ENCODE measurements around the gene PLXND1. TPM values are rescaled to one million over a fixed set of nuclear protein-coding genes. Genes with fewer than 3 reads are reported as not detected.

PLXND1 gene
- total and polyA plus RNA-seq, 2 donors from 2014 or later, result 67.0 to 152 TPM

DNA sequence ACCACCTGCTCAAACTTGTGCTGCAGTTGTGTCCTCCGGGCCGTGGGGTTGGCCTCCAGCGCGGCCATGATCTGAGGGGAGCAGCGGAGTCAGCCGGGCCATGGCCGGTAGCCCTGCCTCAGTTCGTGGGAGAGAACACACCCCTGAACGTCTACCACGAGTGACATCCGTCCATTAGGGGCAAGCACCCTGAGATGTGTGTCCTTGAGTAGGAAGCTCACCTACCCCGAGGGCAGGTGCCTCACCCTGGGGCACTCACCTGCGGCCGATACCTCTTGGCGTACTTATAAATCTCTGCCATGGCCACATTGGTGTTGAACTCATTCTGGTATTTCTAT is 50.1 kb downstream of the PLXND1 start:
- FAIRE-seq (no peak), DNase-seq (no peak)
- H3K9me3 ChIP-seq (ENCODE audit: control insufficient read depth in 2 of 3, insufficient read depth in 1 of 3, low read length in 3 of 3), result no peaks in the 10 kb centered on the region
- peaks cover 3 to 16% (median 3%) of the 10 kb centered on the region in 3 donors for H3K4me1 ChIP-seq (ENCODE audit: control insufficient read depth in 2 of 3, insufficient read depth in 2 of 3, low read depth in 1 of 3, low read length in 3 of 3)
- no peak overlapping the region for H3K27ac ChIP-seq (ENCODE audit: low read depth in 2 of 2, low read length in 2 of 2)
- H3K27me3 ChIP-seq (ENCODE audit: control insufficient read depth, insufficient read depth, low read length), result no peaks in the 10 kb centered on the region
- H3K36me3 ChIP-seq (ENCODE audit: control insufficient read depth in 2 of 3, insufficient read depth in 3 of 3, low read length in 3 of 3), result no peaks in the 10 kb centered on the region
- TF ChIP-seq, protein P1, sequence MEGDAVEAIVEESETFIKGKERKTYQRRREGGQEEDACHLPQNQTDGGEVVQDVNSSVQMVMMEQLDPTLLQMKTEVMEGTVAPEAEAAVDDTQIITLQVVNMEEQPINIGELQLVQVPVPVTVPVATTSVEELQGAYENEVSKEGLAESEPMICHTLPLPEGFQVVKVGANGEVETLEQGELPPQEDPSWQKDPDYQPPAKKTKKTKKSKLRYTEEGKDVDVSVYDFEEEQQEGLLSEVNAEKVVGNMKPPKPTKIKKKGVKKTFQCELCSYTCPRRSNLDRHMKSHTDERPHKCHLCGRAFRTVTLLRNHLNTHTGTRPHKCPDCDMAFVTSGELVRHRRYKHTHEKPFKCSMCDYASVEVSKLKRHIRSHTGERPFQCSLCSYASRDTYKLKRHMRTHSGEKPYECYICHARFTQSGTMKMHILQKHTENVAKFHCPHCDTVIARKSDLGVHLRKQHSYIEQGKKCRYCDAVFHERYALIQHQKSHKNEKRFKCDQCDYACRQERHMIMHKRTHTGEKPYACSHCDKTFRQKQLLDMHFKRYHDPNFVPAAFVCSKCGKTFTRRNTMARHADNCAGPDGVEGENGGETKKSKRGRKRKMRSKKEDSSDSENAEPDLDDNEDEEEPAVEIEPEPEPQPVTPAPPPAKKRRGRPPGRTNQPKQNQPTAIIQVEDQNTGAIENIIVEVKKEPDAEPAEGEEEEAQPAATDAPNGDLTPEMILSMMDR (IDR thresholded peaks at IDR 0.05; ENCODE audit: borderline replicate concordance, extremely low read depth, insufficient read depth), result no peak
- H3K9ac ChIP-seq (ENCODE audit: low read length in 3 of 3), result no peak overlapping the region
- H3K4me3 ChIP-seq (ENCODE audit: low read length in 3 of 3), result no peak overlapping the region
- intact Hi-C loops (cut with DNase I), result no loop called here

DNA sequence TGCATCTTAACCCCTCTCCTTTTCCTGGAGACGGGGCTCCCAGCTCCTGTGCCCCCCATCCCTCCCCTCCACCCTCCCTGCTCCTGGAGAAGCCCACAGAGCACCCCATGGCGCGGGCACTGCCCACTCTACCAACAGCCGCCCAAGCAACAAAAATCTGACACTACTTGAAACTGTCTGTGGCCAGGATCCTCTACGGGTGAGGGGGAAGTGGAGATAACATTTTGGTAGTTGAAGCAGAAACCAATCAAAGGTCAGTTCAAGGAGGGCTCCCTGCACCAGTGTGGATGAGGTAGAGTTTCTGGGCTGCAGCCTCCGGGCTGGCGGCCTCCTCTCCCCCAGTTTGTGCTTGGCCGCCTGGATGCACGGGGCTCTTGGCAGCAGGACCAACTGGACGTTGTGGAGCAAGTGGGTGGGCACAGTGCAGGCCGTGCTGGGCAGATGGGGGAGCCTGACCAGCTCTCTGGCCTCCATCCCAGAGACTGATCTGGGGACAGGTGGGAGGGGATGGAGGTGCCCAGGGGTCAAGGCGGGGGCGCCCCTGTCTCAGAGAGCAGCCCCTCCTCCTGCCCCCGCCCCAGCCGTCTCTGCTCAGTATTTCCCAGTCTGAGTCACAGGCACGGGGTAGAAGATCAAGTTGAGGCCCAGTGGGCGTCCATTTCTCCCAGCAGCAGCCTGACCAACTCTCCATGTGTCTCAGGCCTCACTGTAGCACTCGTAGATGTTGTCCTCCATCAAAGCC is 50.7 kb downstream of the PLXND1 start:
- Histone ChIP-seq H3K4me3 (ENCODE audit: low read length in 3 of 3) (no peak overlapping the region), H3K9ac (ENCODE audit: low read length in 3 of 3) (no peak overlapping the region), H3K27me3 (ENCODE audit: control insufficient read depth, insufficient read depth, low read length) (no peaks in the 10 kb centered on the region), H3K4me1 (ENCODE audit: control insufficient read depth in 2 of 3, insufficient read depth in 2 of 3, low read depth in 1 of 3, low read length in 3 of 3) (peaks cover 2 to 11% (median 3%) of the 10 kb centered on the region in 3 donors), H3K27ac (ENCODE audit: low read depth in 2 of 2, low read length in 2 of 2) (no peak overlapping the region), H3K36me3 (ENCODE audit: control insufficient read depth in 2 of 3, insufficient read depth in 3 of 3, low read length in 3 of 3) (no peaks in the 10 kb centered on the region), H3K9me3 (ENCODE audit: control insufficient read depth in 2 of 3, insufficient read depth in 1 of 3, low read length in 3 of 3) (no peaks in the 10 kb centered on the region)
- intact Hi-C loops (cut with DNase I), result no loop called here
- TF ChIP-seq, protein P1 (IDR thresholded peaks at IDR 0.05; ENCODE audit: borderline replicate concordance, extremely low read depth, insufficient read depth), result no peak
- no peak for FAIRE-seq
- peak in 1 of 5 donors; percentile 72 for DNase-seq

DNA sequence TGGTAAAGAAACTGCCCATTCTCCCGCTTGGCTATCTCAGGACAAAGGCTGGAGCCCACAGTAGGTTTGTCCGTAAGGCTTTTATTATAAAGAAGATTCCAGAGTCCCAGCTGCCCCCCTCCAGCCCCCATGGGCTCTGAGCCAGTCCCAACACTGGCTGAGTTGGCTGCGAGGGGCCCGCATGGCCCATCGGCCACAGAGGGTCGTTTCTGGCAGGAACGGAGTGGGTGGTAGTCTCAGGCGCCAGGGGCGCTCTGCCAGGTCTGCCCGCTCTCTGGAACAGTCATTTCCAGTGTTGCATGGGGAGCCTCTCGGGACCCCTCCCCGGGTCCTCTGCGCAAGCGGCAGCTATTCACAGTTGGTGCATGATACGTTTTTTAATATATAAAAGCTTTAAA is 51.3 kb downstream of the PLXND1 start:
- no peak overlapping the region for H3K27ac ChIP-seq (ENCODE audit: low read depth in 2 of 2, low read length in 2 of 2)
- FAIRE-seq (no peak), DNase-seq (no peak)
- TF ChIP-seq, protein P1 (IDR thresholded peaks at IDR 0.05; ENCODE audit: borderline replicate concordance, extremely low read depth, insufficient read depth), result no peak
- intact Hi-C loops (cut with DNase I), result no loop called here
- H3K4me3 ChIP-seq (ENCODE audit: low read length in 3 of 3), result no peak overlapping the region
- no peaks in the 10 kb centered on the region for H3K27me3 ChIP-seq (ENCODE audit: control insufficient read depth, insufficient read depth, low read length)
- H3K9ac ChIP-seq (ENCODE audit: low read length in 3 of 3), result no peak overlapping the region
- H3K9me3 ChIP-seq (ENCODE audit: control insufficient read depth in 2 of 3, insufficient read depth in 1 of 3, low read length in 3 of 3), result no peaks in the 10 kb centered on the region
- H3K4me1 ChIP-seq (ENCODE audit: control insufficient read depth in 2 of 3, insufficient read depth in 2 of 3, low read depth in 1 of 3, low read length in 3 of 3), result peaks cover 0 to 9% (median 3%) of the 10 kb centered on the region in 3 donors
- H3K36me3 ChIP-seq (ENCODE audit: control insufficient read depth in 2 of 3, insufficient read depth in 3 of 3, low read length in 3 of 3), result no peaks in the 10 kb centered on the region

All from kidney (tissue), 14 donors.